HG03439 (cell line): ENCODE data around the gene BUB1B.

Experiments used
- ATAC-seq: cut with Tn5 transposase; IDR thresholded peaks from one replicate; pipeline ENCODE4 v1.9.1; 2021; ENCODE audit warnings: mild to moderate bottlenecking, moderate library complexity; ENCODE audit not compliant: unreplicated experiment

The BUB1B gene

DNA sequence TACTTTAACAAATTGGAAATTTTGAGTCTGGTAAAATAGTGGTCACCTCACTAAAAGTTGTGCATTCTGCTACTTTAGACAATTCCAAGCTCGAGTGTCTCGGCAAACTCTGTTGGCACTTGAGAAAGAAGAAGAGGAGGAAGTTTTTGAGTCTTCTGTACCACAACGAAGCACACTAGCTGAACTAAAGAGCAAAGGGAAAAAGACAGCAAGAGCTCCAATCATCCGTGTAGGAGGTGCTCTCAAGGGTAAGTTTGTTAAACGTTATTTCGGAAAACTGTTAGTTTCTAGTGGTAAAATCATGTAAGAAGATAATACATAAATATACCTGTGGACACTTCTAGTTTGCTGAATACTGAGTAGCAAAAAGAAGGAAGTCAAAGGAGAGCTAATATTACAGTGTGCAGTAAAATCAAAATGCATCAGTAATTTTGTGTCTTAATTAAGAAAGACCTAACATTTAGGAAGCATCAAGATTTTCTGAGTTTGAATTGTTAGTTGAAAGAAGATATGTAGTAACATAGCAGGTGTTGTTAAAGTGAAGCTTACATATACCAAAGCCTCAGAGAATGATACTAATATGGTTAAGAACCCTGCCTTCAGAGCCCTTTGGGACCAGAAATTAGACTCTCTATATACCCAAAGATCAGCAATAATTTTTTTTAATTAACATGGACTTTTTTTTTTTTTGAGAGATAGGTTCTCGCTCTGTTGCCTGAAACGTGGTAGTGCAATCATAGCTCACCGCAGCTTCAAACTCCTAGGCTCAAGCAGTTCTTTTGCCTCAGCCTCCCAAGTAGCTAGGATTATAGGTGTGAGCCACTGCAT is 23.0 kb downstream of the BUB1B start:
- ATAC-seq, result no peak

DNA sequence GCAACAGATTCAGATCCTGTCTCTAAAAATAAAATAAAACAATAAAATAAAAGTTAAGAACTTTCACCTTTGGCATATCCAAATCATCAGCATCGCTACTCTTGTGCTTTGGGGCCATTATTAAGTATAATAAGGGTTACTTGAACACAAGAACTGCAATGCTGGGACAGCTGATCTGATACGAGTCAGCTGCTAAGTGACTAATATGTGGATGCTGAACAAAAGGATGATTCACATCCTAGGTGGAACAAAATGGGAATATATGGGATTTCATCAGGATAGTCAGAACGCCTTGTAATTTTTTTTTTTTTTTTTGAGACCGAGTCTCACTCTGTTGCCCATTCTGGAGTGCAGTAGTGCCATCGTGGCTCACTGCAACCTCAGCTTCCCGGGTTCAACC is 29.7 kb downstream of the BUB1B start:
- no peak for ATAC-seq

- no peak for ATAC-seq
Observed at GRCh38 chr15:40192942-40193341, 32.1 kb downstream of the BUB1B start.

DNA sequence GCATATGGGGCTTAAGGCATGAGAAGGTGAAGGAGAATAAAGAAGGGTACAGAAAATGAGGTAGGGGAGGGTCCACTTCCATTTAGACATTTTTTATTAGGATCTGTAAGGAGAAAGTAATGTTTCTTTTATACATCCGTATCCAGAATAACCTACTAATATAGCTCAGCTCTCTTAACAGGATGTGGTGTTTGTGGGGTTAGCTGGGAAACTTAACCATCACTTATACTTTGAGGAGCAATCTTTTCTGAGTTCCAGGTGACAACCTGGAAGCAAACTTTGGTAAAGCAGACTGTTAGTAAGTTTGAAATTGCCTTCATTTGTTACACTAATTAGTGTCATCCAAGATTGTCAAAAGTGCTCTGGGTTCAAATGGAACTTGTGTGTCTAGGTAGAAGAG is 36.6 kb downstream of the BUB1B start:
- no peak for ATAC-seq

DNA sequence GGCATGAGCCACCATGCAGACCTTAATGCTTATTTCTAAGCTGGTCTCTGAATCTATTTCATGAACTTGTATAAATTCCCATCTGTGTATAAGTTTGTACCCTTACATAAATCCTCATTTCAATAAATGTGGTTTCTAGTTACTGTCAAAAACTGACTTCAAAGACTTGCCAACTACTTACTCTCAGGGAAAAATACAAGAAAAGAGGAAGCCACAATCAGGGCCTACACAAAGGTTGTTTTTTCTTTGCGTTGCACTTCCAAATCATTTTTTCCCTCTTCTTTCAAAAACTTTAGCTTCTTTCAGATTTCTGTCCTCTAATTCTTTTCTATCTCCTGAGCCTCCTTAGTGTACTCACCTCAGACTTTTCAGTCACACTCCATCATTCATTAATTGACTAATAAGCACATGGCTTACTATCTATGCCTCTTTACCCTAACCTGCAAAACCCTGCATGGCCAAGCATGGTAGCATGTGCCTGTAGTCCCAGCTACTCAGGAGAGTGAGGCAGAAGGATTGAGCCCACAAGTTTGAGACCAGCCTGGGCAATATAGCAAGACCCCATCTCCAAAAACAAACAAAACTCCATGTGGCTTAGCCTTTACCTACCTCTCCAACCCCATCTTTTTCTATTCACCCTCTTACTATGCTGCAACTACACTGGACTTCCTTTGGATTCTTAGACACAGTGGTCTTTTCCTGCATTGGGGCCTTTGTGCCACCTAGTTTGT is 37.7 kb downstream of the BUB1B start:
- no peak for ATAC-seq

- ATAC-seq, result no peak
Observed at GRCh38 chr15:40204100-40204499, 43.2 kb downstream of the BUB1B start.

- ATAC-seq, result no peak
Observed at GRCh38 chr15:40217166-40217824, 56.4 kb downstream of the BUB1B start.

GRCh38 chr15:40219801-40220200 is 58.9 kb downstream of the BUB1B start:
- ATAC-seq, result no peak

- ATAC-seq, result no peak
Observed at GRCh38 chr15:40222131-40222530, 61.3 kb downstream of the BUB1B start.

GRCh38 chr15:40226736-40227135 is 65.9 kb downstream of the BUB1B start:
- no peak for ATAC-seq

DNA sequence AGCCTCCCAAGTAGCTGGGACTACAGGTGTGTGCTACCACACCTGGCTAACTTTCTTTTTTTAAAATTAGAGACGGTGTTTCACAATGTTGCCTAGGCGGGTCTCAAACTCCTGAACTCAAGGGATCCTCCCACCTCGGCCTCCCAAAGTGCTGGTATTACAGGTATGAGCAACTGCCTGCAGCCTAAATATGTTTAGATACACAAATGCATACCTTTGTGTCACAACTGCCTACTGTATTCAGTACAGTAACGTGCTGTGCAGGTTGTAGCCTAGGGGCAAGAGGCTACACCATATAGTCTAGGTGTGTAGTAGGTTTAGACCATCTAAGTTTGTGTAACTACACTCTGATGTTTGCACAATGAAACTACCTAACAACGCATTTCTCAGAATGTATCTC is 68.4 kb downstream of the BUB1B start:
- no peak for ATAC-seq

- ATAC-seq, result no peak
Observed at GRCh38 chr15:40229956-40230355, 69.1 kb downstream of the BUB1B start.

DNA sequence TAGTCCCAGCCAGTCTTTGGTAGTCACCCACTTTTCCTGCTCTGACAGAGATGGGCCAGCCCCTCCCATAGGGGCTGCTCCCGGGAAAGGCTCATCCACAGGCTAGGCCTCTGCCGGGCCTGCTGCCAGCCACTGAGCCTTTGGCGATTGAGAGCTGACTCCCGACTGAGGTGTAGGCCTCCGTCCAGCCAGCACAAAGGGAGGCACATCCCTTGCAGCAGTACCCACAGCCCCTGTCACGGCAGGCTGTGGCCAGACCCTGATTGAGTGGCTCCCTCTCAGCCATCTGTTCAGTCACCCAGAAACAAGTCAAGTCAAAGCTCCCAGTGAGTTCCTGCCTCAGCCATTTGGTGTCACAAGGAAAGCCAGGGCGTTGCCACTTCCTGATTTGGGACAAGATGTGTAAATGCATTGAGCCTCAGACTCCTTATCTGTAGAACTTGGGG is 71.8 kb downstream of the BUB1B start:
- no peak for ATAC-seq

- ATAC-seq, result no peak
Observed at GRCh38 chr15:40233727-40234577, 73.1 kb downstream of the BUB1B start.

- ATAC-seq, result no peak
Observed at GRCh38 chr15:40234783-40235182, 73.9 kb downstream of the BUB1B start.

- no peak for ATAC-seq
Observed at GRCh38 chr15:40235201-40235885, 74.5 kb downstream of the BUB1B start.

DNA sequence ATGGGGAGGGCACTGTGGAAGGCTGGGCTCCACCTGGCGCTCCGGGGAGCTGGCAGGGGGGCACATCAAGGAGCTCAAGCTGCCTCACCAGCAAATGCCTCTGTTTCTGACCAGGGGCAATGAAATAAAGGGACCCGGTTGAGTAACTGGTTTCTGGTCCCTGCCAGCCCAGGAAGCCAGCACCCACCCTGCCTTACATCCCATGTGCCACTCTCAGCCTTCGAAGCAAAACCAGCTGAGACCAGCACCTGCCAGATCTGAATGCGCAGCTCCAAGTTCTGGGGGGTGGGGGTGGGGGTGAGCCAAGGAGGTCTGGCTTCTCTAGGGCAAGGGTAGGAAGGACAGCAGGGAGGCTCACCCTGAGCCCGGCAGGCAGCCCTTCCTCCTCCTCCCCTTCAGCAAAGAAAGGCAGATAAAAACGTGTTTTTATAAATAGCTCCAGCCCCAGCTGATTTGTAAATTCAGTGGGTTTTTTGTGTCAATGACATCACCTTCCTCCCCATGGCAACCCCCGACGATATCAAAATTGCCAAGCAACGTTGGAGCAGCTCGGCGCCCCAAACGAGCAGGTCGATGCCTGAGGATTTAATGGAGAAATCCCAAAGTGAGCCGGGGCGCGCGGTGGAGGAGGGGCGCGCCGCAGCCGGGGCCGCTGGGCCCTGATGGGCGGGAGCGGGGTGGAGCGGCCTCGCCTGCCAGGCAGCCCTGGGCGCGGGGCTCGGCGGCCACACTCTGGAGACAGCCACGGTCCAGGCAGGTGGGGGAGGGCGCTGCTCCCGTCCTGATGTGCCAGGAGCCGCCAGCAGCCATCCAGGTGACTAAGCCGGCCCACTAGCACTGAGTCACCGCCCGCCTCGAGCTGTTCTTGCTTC is 77.9 kb downstream of the BUB1B start, which contains the start of gene PAK6:
PAK6 (plus strand) TSS at position 532 of the 872 bp plus-strand sequence. CDS start 25,723 bp downstream, outside the sequence.
- no peak for ATAC-seq

GRCh38 chr15:40239404-40239692 is 78.5 kb downstream of the BUB1B start:
- ATAC-seq, result no peak
